Anterior cingulate cortex (tissue), 58 donors: Measurements from ENCODE around the gene PHIP.
"Not testable (repeated sequence)": the region's sequence is repeated elsewhere in the genome, so short reads cannot be mapped to it uniquely, and the experiment has no call there.

ENCODE experiments used
- DNase-seq, 58 donors: peaks; one replicate each; lab custom pipeline; 2025; lab: John Stamatoyannopoulos, UW

PHIP gene

DNA sequence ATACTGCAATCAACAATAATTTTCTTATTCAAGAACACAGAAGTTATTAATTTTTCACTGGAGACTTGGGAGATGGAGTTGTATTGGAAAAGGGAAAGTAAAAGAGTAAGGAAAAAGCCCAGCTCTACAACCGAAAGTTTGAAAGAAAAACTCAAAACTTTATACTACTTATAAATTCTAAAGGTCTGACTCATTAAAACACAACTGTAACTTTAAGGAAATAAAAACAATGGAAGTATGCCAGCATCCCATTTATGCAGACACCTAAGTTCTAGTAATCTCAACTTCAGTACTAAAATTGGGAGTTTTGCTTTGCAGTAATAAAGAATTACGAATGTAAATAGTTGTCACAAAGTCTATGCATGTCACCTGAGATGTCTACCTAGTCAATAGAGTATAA, 130.1 kb downstream of the PHIP start:
- DNase-seq = no peak

DNA sequence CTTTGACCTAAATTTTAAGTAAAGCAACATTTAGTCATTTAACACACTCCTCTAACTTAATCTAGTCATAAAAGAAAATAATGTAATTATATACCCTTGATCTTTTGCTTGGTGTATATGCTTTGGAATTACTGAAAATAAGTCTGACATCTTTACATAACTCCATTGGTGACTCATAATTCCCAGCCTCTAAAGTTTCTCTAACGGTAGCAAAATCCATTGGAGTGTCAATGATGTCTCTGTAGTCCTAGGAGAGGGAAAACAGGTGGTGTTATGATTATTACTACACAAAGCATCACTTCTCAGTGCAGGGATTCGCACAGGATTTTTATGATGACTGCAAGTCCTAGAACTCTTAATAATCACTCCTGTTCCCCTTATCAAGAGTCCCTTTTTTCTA, 130.5 kb downstream of the PHIP start:
- no peak for DNase-seq

DNA sequence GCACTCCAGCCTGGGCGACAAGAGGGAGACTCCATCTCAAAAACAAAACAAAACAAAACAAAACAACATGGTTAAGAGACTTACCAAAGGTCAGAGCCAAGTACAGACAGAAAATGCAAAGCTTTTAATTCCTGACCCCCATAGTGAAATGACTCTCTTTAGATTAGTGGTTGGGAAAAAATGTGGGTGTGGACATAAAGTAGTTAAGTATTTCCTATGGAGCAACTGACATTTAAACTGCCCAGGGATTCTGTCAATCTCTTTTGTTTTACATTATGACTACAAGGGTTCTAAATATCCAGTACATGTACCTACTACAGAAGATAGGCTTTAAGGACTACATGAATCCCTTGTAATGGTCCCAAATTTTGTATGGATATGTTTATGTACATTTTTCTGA, 135.6 kb downstream of the PHIP start:
- DNase-seq = no peak

DNA sequence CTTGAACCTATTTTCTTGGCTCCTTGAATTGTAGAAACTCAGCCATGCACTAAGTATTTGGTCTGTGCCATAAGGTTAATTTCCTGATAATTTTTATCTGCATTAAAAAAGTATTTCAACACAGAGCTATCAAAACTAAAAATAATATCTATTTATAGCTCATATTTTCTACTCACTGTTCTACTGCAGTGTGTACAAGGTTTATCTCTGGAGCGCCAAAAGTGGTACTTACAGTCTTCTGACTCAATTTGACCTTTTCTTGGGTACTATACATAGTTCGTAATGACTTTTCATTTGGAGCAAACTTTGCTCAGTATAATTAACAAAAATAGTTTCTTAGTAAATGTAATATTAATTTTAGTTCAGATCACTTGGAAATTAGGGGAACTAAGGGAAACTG, 141.5 kb downstream of the PHIP start:
- DNase-seq = no peak

DNA sequence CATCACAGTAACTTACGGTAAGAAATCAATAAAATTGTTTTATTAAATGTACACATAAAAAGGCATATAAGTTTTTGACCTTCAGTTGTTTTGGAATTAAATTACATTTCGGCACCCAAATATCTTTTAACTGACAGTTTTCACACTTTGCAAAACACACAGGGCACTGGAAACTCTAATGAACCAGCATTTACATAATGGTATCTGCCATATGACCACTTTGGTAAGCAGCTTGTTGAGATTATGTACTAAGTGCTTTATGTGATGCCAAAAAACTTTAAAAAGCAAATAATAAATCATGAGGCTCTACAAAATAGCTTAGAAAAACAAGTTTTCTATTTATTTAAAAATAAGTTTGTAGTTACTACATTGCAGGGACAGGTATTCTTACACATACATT, 142.5 kb downstream of the PHIP start:
- no peak for DNase-seq

DNA sequence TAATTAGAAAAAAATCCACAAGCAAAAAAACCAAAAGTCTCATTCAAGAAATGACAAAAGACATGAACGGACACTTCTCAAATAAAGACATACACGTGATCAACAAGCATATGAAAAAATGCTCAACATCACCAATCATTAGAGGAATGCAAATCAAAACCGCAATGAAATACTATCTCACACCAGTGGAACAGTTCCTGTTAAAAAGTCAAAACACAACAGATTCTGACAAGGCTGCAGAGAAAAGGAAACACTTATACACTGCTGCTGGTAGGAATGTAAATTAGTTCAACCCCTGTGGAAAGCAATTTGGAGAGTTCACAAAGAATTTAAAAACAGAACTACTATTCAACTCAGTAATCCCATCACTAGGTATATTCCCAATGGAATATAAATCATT, 152.7 kb downstream of the PHIP start:
- DNase-seq = no peak

DNA sequence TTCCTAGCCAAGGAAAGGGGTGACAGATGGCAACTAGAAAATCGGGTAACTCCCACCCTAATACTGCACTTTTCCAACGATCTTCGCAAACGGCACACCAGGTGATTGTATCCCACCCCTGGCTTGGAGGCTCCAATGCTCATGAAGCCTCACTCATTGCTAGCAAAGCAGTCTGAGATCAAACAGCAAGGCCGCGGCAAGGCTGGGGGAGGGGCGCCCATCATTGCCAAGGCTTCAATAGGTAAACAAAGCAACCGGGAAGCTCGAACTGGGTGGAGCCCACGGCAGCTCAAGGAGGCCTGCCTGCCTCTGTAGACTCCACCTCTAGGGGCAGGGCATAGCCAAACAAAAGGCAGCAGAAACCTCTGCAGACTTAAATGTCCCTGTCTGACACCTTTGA, 156.9 kb downstream of the PHIP start:
- DNase-seq = not testable (repeated sequence)

DNA sequence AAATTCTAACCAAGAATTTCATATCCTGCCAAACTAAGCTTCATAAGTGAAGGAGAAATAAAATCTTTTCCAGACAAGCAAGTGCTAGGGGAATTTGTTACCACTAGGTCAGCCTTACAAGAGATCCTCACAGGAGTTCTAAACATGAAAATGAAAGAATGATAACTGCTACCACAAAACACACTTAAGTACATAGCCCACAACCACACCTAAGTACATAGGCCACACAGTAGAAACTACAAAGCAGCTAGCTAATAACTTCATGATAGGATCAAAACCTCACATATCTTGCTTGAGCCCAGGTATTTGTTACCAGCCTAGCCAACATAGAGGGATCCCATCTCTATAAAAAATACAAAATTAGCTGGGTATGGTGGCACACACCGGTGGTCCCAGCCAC, 160.3 kb downstream of the PHIP start:
- DNase-seq = no peak

DNA sequence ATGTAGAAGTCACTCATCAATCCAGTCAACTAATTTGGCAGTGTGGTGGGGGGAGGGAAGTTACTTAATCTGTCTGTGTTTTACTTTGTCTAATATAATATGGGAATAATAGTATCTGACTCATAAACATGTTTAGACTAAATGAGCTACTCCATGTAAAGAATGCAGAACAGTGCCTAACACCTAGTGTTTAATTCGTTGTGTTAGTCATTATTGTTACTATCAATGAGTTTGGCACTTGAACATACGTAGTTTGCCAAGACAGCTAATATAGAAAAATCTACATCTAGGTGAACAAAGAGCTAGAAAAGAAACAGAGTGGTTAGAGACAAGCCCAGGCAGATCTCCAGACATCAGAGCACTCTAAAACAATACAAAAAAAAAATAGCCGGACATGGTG, 161.6 kb downstream of the PHIP start:
- no peak for DNase-seq

DNA sequence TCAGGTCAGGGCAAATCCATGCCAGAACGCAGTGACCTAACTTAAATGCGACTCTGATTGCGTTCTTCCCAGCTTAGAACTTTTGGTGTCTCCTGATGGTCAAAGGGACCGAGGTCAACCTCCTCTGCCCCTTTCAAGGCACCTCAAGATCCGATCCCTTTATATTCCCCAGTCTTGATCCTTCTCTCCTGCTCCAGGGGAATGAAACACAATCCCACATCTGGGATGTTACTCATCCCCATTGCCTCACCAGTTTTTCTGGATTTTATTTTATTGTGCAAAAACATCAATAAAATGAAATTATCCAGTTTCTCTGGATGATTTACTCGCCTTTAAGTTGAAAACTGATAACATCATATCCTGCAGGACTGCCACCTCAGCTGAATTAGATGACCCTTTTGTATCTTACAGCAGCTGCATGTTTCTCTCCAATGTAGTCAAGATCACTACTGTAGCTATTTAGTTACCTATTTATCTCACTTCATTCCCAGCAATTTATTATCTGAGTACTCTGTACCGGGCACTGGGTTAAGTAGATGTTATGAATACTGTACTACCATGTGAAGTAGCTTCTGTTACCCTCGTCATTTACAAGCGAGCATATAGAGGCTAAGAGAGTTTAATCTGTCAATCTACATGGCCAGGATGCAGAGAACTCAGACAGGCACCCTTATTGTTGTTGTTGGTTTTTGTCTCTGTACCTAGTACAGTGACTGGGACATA, 166.7 kb downstream of the PHIP start:
- DNase-seq = no peak

DNA sequence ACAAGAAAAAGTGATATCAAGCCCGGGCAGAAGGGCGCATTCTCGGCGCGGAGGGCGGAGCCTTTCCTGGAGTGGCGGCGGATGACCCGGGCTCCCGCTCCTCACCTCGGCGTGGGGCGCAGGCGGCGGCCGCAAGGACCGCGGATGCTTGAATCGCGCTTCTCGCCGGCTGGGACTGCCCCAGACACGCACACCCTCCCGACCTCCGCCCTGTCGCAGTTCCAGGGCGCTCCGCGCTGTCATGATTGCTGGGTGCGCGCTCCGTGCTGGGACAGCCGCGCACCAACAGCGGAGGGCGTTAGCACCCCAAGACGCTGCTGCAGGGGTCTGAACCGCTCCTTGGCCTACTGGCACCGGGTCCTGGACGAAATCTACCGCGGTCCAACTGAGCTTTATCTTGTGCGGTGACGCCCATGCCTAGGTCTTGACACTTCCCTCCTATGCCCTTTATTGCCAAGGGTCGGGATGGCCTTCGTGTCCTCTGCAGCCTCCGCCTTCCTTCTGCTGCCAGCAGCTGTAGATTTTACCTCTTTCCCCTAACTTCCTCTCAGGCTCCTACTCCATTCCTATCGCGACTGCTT, 167.4 kb downstream of the PHIP start:
- DNase-seq = peak in 20 of 58 donors; percentile 1 to 31 (median 7)

DNA sequence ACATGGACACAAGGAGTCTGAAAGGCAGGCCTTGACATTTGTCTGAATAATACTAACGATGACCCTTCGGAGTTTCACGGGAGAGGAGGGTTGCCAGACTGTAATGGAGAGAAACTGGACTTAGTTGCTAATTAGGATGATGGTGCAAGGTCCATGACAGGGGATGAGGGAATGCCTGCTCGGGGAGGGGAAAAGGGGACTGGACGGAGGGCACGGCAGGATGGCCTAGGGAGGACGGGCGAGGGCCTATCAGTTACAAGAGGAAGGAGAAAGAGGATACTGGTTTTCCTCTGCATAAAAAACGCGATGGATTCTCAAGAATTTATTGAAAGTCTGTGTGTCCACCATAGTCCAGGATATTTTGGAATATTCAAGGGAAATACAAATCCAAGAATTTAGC, 168.0 kb downstream of the PHIP start:
- no peak for DNase-seq

DNA sequence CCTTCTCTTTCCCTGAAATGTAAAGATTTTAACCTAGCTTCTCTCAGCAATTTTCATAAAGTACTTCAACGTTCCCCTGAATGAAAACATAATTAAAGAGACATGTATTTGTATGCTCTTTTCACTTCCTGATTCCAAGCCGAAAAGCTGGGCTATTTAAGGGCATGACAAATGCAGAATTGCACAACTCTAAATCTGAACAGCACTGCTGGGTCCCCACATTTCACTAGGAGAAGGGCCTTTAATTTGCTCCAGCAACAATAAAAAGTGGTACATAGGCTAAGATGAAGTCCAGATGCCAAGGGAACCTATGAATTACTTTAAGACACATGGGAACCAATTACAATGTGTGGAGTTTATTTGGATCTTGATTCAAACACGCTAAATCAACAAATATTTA, 168.7 kb downstream of the PHIP start:
- no peak for DNase-seq

DNA sequence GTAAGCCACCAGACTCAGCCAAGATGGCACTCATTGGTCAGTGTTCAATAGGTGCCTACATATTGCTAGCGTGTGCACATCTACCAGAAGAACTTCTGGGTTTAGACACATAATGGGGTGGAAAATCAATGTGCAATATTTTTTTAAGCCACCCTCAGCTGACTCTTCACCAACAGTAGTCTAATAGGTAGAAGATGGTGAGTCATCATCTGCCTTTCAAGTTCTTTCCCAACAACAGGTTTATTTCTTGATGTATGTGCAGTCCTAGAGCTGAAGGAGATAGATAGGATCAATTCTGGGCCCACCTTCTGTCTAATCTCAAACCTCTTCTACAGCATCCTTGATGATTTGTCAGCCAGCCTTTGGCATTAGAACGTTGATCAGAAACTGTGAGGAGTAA, 169.4 kb downstream of the PHIP start:
- no peak for DNase-seq

DNA sequence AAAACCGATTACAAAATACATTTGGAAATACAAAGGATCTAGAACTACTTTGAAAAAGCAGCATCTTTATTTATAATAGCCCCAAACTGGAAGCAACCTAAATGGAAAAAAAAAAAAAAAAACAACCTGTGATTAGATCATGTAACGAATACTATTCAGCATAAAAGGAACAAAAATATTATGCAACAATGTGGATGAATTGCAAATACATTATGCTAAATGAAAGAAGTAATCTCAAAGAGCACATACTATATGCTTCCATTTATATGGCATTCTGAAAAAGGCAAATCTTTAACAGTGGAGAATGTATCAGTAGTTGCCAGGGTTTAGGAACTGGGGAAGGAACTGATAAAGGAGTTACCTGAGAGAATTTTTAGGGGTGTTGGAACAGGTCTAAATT, 181.8 kb downstream of the PHIP start:
- DNase-seq = no peak

DNA sequence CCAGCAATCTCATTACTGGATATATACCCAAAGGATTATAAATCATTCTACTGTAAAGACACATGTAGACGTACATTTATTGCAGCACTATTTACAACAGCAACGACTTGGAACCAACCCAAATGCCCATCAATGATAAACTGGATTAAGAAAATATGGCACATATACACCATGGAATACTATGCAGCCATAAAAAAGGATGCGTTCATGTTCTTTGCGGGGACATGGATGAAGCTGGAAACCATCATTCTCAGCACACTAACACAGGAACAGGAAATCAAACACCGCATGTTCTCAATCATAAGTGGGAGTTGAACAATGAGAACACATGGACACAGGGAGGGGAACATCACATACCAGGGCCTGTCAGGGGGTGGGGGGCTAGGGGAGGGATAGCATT, 188.2 kb downstream of the PHIP start:
- DNase-seq = not testable (repeated sequence)
